Parathyroid adenoma (tissue), 2 donors: ENCODE measurements around the gene ZNF491.
A peak's percentile ranks its signal among the peaks of the same experiment; 100 is the strongest.

Experiments
- H2AFZ ChIP-seq: fragments of 300-600 bp; sonication (generic); one replicate; pipeline ENCODE4 v1.7.0; 2017; ENCODE audit warnings: antibody characterized with exemption, mild to moderate bottlenecking
- H3K27ac ChIP-seq: fragments of 300-600 bp; sonication (generic); one replicate; pipeline ENCODE4 v1.7.0; 2017
- H3K27me3 ChIP-seq: fragments of 300-600 bp; sonication (generic); one replicate; pipeline ENCODE4 v1.7.0; 2017; ENCODE audit warnings: low read length; ENCODE audit not compliant: control insufficient read depth, insufficient read depth
- H3K36me3 ChIP-seq: fragments of 300-600 bp; sonication (generic); one replicate; pipeline ENCODE4 v1.7.0; 2017; ENCODE audit warnings: low read length; ENCODE audit not compliant: control insufficient read depth, insufficient read depth
- H3K4me1 ChIP-seq: fragments of 300-600 bp; sonication (generic); one replicate; pipeline ENCODE4 v1.7.0; 2017; ENCODE audit warnings: control low read depth
- H3K4me2 ChIP-seq: fragments of 300-600 bp; sonication (generic); one replicate; pipeline ENCODE4 v1.7.0; 2017; ENCODE audit warnings: low read length
- H3K4me3 ChIP-seq: fragments of 300-600 bp; sonication (generic); one replicate; pipeline ENCODE4 v1.7.0; 2017; ENCODE audit warnings: low read depth, low read length
- H3K79me2 ChIP-seq: fragments of 300-600 bp; sonication (generic); one replicate; pipeline ENCODE4 v1.7.0; 2017; ENCODE audit warnings: control low read depth
- H3K9ac ChIP-seq: fragments of 300-600 bp; sonication (generic); one replicate; pipeline ENCODE4 v1.7.0; 2017; ENCODE audit warnings: mild to moderate bottlenecking
- H3K9me3 ChIP-seq: fragments of 300-600 bp; sonication (generic); one replicate; pipeline ENCODE4 v1.7.0; 2017; ENCODE audit warnings: low read length; ENCODE audit not compliant: control insufficient read depth
- CTCF ChIP-seq: fragments of 300-600 bp; sonication (generic); IDR thresholded peaks from one replicate; pipeline ENCODE4 v1.7.0; 2017; ENCODE audit warnings: antibody characterized with exemption, mild to moderate bottlenecking
- donor health status: primary hyperparathyroidism.

Gene ZNF491

DNA sequence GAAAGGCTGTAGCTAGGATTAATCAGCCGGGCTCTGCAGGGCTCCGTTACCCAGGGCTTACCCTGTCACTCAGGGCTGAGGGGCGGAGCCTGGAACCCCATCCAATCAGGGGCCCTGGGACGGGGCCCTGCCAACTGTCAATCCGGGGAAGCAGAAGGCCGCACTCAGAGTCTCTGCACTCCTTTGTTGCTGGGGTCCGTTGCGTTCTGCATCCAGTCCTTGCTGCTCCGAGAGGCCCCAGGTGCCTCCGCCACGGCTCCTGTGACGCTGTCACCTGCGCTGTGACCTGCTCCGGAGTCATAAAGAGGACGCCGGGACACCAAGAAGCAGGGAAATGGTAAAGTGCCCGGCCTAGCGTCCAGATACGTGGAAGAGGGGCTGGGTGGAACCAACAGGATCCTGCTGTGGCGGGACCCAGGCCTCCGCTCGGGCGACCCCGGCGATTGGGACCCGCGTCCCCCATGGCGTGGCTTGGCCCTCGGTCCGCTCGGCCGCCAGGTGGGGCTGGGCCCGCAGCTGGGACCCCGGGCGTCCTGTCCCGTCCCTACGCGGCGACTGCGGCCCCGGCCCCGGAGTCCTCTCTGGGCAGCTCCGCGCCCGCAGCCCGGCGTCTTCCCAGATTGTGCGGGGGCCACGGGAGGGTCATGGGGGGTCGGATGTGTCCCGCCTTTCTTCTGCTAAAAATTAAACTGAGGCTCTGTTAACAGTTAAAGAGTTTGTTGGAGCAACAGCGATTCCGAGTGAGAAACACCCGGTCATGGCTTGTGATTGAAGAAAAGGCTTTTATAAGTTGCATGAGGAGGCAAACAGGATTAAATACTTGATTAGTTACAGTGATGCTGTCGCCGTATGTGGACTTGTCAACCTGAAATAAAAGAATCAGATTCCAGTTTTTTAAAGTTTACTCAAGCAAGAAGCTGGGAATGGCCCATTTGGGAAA, at the start of gene ZNF491:
TSS of gene ZNF491 (plus strand) at position 133 of the 940 bp plus-strand sequence. CDS start 7,431 bp downstream, outside the sequence.
- Histone ChIP-seq H3K79me2 (peaks cover 3% of the 10 kb centered on the region), H3K27me3 (no peaks in the 10 kb centered on the region), H3K27ac (peak within 1 kb of the TSS; percentile 80), H2AFZ (peak within 1 kb of the TSS; percentile 90), H3K4me2 (peak within 1 kb of the TSS; percentile 90), H3K4me1 (peaks cover 8% of the 10 kb centered on the region), H3K36me3 (no peaks in the 10 kb centered on the region), H3K9me3 (no peaks in the 10 kb centered on the region), H3K4me3 (peak within 1 kb of the TSS; percentile 82), H3K9ac (peak within 1 kb of the TSS; percentile 24)
- TF ChIP-seq CTCF = peak; percentile 51

- no peak overlapping the region for H3K9ac ChIP-seq
- H3K79me2 ChIP-seq = no peaks in the 10 kb centered on the region
- no peak overlapping the region for H3K4me2 ChIP-seq
- H3K27ac ChIP-seq = no peak overlapping the region
- H3K9me3 ChIP-seq = peaks cover 4% of the 10 kb centered on the region
- no peak overlapping the region for H3K4me3 ChIP-seq
- H3K36me3 ChIP-seq = no peaks in the 10 kb centered on the region
- H3K27me3 ChIP-seq = no peaks in the 10 kb centered on the region
- H2AFZ ChIP-seq = no peak overlapping the region
- H3K4me1 ChIP-seq = no peaks in the 10 kb centered on the region
- TF ChIP-seq CTCF = no peak
Observed at GRCh38 chr19:11749751-11750150, 48.6 kb upstream of the ZNF491 start.

- peaks cover 2% of the 10 kb centered on the region for H3K9me3 ChIP-seq
- no peak for TF ChIP-seq CTCF
- H3K27me3 ChIP-seq = no peaks in the 10 kb centered on the region
- H3K36me3 ChIP-seq = no peaks in the 10 kb centered on the region
- H3K79me2 ChIP-seq = no peaks in the 10 kb centered on the region
- no peak overlapping the region for H3K9ac ChIP-seq
- H3K4me3 ChIP-seq = no peak overlapping the region
- no peak overlapping the region for H3K4me2 ChIP-seq
- no peak overlapping the region for H3K27ac ChIP-seq
- no peaks in the 10 kb centered on the region for H3K4me1 ChIP-seq
- no peak overlapping the region for H2AFZ ChIP-seq
Observed at GRCh38 chr19:11752244-11752736, 46.0 kb upstream of the ZNF491 start.

DNA sequence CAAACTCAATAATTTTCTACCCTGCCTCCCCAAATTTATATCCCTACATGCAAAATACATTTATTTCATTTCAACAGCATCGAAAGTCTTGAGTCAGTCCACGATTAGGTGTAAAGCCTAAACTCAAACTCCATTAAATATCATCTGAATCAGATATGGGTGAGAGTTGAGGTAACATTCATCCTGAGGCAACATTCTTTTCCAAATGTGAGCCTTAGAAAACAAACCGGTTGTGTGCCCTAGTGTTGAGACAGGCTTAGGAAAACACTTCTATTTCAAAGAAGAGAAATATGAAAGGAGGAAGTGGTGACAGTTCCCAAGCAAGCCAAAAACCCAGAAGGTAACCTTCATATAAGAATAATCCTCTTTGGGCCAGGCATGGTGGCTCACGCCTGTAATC, 43.7 kb upstream of the ZNF491 start:
- H3K4me2 ChIP-seq = no peak overlapping the region
- H3K9me3 ChIP-seq = no peaks in the 10 kb centered on the region
- no peak overlapping the region for H3K27ac ChIP-seq
- H3K9ac ChIP-seq = no peak overlapping the region
- no peaks in the 10 kb centered on the region for H3K4me1 ChIP-seq
- no peak for TF ChIP-seq CTCF
- no peaks in the 10 kb centered on the region for H3K79me2 ChIP-seq
- no peaks in the 10 kb centered on the region for H3K27me3 ChIP-seq
- no peak overlapping the region for H3K4me3 ChIP-seq
- no peaks in the 10 kb centered on the region for H3K36me3 ChIP-seq
- no peak overlapping the region for H2AFZ ChIP-seq
